Measurements from ENCODE around the gene ASAP3. TPM values are rescaled to one million over a fixed set of nuclear protein-coding genes. Genes with fewer than 3 reads are reported as not detected.
"Not testable (repeated sequence)": the region's sequence is repeated elsewhere in the genome, so short reads cannot be mapped to it uniquely, and the experiment has no call there.

The ASAP3 gene
- total RNA-seq, 1 donor from 2014 or later, result 30.8 TPM

DNA sequence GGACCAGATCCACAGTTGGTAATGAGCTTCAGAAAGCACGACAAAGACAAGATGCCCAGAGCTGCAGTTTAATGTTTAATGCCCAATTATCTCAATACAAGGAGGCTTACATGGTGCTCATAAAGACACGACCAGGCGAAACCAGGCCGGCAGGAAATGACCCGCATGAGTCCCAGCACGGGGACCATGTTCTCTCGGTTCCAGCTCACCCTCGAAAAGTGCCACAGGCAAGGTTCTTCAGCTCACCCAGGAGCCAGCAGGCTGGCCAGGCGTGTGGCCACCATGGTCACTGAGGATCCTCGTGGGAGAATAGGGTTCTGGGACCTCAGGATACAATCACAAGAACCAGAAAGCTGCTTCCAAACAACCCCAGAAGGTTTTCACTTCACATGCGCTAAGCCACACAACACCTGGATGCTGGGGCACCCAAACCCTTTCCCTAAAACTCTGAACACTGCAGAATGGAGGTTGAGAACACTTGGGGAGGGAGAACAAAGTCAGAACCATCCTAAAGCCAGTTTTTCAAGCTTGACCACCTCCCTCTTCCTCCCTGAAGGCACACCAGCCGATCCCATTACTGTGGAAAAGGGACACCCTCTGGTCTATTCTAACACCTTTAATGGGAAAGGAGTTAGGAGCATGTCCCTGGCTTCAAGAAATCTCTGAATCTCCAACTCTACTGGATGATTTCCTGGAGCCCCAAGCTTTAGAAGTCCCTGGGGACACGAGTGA lies 22.6 kb upstream of the ASAP3 start:
- no peak for DNase-seq (ENCODE audit: low spot score)
- TF ChIP-seq, protein P1, sequence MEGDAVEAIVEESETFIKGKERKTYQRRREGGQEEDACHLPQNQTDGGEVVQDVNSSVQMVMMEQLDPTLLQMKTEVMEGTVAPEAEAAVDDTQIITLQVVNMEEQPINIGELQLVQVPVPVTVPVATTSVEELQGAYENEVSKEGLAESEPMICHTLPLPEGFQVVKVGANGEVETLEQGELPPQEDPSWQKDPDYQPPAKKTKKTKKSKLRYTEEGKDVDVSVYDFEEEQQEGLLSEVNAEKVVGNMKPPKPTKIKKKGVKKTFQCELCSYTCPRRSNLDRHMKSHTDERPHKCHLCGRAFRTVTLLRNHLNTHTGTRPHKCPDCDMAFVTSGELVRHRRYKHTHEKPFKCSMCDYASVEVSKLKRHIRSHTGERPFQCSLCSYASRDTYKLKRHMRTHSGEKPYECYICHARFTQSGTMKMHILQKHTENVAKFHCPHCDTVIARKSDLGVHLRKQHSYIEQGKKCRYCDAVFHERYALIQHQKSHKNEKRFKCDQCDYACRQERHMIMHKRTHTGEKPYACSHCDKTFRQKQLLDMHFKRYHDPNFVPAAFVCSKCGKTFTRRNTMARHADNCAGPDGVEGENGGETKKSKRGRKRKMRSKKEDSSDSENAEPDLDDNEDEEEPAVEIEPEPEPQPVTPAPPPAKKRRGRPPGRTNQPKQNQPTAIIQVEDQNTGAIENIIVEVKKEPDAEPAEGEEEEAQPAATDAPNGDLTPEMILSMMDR (IDR thresholded peaks at IDR 0.05), result no peak
- Mint-ChIP-seq H3K27ac (ENCODE audit: unreplicated experiment) (no peak overlapping the region), H3K36me3 (ENCODE audit: low read depth) (peaks cover 1% of the 10 kb centered on the region), H3K4me1 (ENCODE audit: low read depth) (no peaks in the 10 kb centered on the region), H3K4me3 (ENCODE audit: unreplicated experiment) (no peak overlapping the region), H3K9me3 (ENCODE audit: low read depth) (no peaks in the 10 kb centered on the region), H3K27me3 (ENCODE audit: low read depth) (no peaks in the 10 kb centered on the region)

- no peak overlapping the region for H3K27ac Mint-ChIP-seq (ENCODE audit: unreplicated experiment)
- TF ChIP-seq, protein P1 (IDR thresholded peaks at IDR 0.05), result no peak
- no peaks in the 10 kb centered on the region for H3K9me3 Mint-ChIP-seq (ENCODE audit: low read depth)
- H3K4me3 Mint-ChIP-seq (ENCODE audit: unreplicated experiment), result no peak overlapping the region
- no peaks in the 10 kb centered on the region for H3K27me3 Mint-ChIP-seq (ENCODE audit: low read depth)
- no peaks in the 10 kb centered on the region for H3K4me1 Mint-ChIP-seq (ENCODE audit: low read depth)
- H3K36me3 Mint-ChIP-seq (ENCODE audit: low read depth), result peaks cover 1% of the 10 kb centered on the region
- DNase-seq (ENCODE audit: low spot score), result no peak
Observed at GRCh38 chr1:23505851-23506250, 21.9 kb upstream of the ASAP3 start.

GRCh38 chr1:23504156-23504555 lies 20.2 kb upstream of the ASAP3 start:
- not testable (repeated sequence) for H3K4me3 Mint-ChIP-seq (ENCODE audit: unreplicated experiment); H3K27me3 Mint-ChIP-seq (ENCODE audit: low read depth); H3K4me1 Mint-ChIP-seq (ENCODE audit: low read depth); DNase-seq (ENCODE audit: low spot score); H3K27ac Mint-ChIP-seq (ENCODE audit: unreplicated experiment); H3K36me3 Mint-ChIP-seq (ENCODE audit: low read depth); H3K9me3 Mint-ChIP-seq (ENCODE audit: low read depth)

DNA sequence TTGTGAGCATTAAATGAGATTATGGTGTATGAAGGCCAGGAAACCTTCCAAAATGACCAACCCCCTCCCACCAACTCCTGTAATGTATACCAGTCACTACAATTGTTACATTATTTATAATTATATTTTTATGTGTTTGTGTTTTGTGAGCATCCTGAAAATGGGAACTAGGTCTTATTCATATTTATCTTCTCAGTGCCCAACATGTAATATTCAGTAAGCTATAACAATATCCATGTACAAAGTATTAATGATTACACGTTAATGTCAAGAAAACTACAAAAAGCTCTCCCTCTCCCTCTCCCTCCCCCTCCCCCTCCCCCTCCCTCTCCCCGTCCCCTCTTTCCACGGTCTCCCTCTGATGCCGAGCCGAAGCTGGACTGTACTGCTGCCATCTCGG lies 19.0 kb upstream of the ASAP3 start:
- Mint-ChIP-seq H3K4me3 (ENCODE audit: unreplicated experiment) (no peak overlapping the region), H3K9me3 (ENCODE audit: low read depth) (no peaks in the 10 kb centered on the region), H3K4me1 (ENCODE audit: low read depth) (no peaks in the 10 kb centered on the region), H3K27ac (ENCODE audit: unreplicated experiment) (no peak overlapping the region), H3K27me3 (ENCODE audit: low read depth) (no peaks in the 10 kb centered on the region), H3K36me3 (ENCODE audit: low read depth) (no peaks in the 10 kb centered on the region)
- no peak for DNase-seq (ENCODE audit: low spot score)
- TF ChIP-seq, protein P1 (IDR thresholded peaks at IDR 0.05), result no peak

DNA sequence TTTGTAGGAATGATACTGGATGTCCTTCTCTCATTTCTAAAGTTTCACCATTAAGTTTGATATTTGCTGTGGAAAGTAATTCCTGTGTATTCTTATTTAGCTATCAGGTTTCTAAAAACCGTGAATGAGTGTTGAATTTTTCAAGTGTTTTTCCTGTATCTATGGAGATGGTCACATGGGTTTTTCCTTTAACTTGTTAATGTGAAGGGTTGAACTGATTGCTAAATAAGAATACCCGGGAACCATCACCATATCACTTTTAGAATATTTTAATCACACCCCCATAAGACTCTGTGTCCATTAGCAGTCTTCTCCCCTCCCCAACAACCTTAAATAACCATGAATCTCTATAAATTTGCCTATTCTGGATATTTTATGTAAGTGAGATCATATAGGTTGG lies 16.5 kb upstream of the ASAP3 start:
- Mint-ChIP-seq H3K4me1 (ENCODE audit: low read depth) (no peaks in the 10 kb centered on the region), H3K36me3 (ENCODE audit: low read depth) (no peaks in the 10 kb centered on the region), H3K9me3 (ENCODE audit: low read depth) (no peaks in the 10 kb centered on the region), H3K4me3 (ENCODE audit: unreplicated experiment) (no peak overlapping the region), H3K27me3 (ENCODE audit: low read depth) (no peaks in the 10 kb centered on the region), H3K27ac (ENCODE audit: unreplicated experiment) (no peak overlapping the region)
- TF ChIP-seq, protein P1 (IDR thresholded peaks at IDR 0.05), result no peak
- DNase-seq (ENCODE audit: low spot score), result no peak

Data from chondrocyte (in vitro differentiated cells).